Vagina (tissue), 2 donors: Measurements from ENCODE around the gene GPR52. TPM values are rescaled to one million over a fixed set of nuclear protein-coding genes. Genes with fewer than 3 reads are reported as not detected.

ENCODE experiments used
- DNase-seq, 2 donors: peaks; one replicate each; pipeline ENCODE4 v3.0.0-alpha.2; 2017; ENCODE audit errors: extremely low spot score in 2 of 2
- H3K27ac ChIP-seq: fragments of 200-600 bp; sonication (generic); one replicate; pipeline ENCODE4 v1.5.1; 2019
- H3K27me3 ChIP-seq: fragments of 200-600 bp; sonication (generic); one replicate; pipeline ENCODE4 v1.5.1; 2019
- H3K36me3 ChIP-seq, 2 donors: fragments of 200-600 bp; sonication (generic); one replicate each; pipeline ENCODE4 v1.5.1; 2017 to 2019
- H3K4me1 ChIP-seq: fragments of 200-600 bp; sonication (generic); one replicate; pipeline ENCODE4 v1.5.1; 2019
- H3K4me3 ChIP-seq, 2 donors: fragments of 200-600 bp; sonication (generic); 1 replicate in 1 of 2; 2 replicates in 1 of 2; pipeline ENCODE4 v1.5.1; 2016 to 2019
- H3K9me3 ChIP-seq: fragments of 200-600 bp; sonication (generic); one replicate; pipeline ENCODE4 v1.5.1; 2019
- CTCF ChIP-seq, 3 experiments: fragments of 450-650 bp in 2 of 3; fragments of 200-600 bp in 1 of 3; sonication (generic) in 1 of 3; IDR thresholded peaks; one replicate each; pipeline ENCODE4 v1.5.1; 2017 to 2019; ENCODE audit warnings: antibody characterized with exemption in 3 of 3, mild to moderate bottlenecking in 2 of 3, moderate library complexity in 2 of 3
- POLR2A ChIP-seq, 2 donors: fragments of 450-650 bp; IDR thresholded peaks; one replicate each; pipeline ENCODE4 v1.6.1; 2017; ENCODE audit warnings: antibody characterized with exemption in 2 of 2, mild to moderate bottlenecking in 2 of 2, moderate library complexity in 2 of 2
- POLR2AphosphoS5 ChIP-seq, 2 donors: sonication (generic); formaldehyde crosslinking; IDR thresholded peaks; one replicate each; pipeline ENCODE4 v1.9.0; 2017; ENCODE audit warnings: antibody characterized with exemption in 2 of 2, mild to moderate bottlenecking in 2 of 2, low read depth in 1 of 2; ENCODE audit not compliant: insufficient read depth in 1 of 2
- intact Hi-C: fragments of 100-400 bp; cut with DNase I; formaldehyde crosslinking; loops from one replicate; pipeline ENCODE4 v1.15.1; 2023
- total RNA-seq: library from RNA; depleted of rRNA; stranded (reverse); fragments of >200 nt; gene quantifications from one replicate; pipeline ENCODE4 v1.2.3, GENCODE V29; 2016

The GPR52 gene
- total RNA-seq, 1 donor from 2014 or later, result 2.7 TPM

GRCh38 chr1:174415506-174415905 lies 32.3 kb upstream of the GPR52 start:
- H3K27ac ChIP-seq, result no peak overlapping the region
- TF ChIP-seq CTCF (IDR thresholded peaks at IDR 0.05) (no peak), POLR2AphosphoS5 (IDR thresholded peaks at IDR 0.05; ENCODE audit: insufficient read depth in 1 of 2, low read depth in 1 of 2) (no peak), POLR2A (IDR thresholded peaks at IDR 0.05) (no peak)
- no peaks in the 10 kb centered on the region for H3K4me1 ChIP-seq
- no peak for DNase-seq
- intact Hi-C loops, result no loop called here
- no peaks in the 10 kb centered on the region for H3K27me3 ChIP-seq
- no peaks in the 10 kb centered on the region for H3K36me3 ChIP-seq
- no peak overlapping the region for H3K4me3 ChIP-seq
- H3K9me3 ChIP-seq, result no peaks in the 10 kb centered on the region

- no peaks in the 10 kb centered on the region for H3K9me3 ChIP-seq
- intact Hi-C loops, result no loop called here
- H3K36me3 ChIP-seq, result no peaks in the 10 kb centered on the region
- no peaks in the 10 kb centered on the region for H3K4me1 ChIP-seq
- H3K27ac ChIP-seq, result no peak overlapping the region
- H3K4me3 ChIP-seq, result no peak overlapping the region
- no peak for DNase-seq
- no peaks in the 10 kb centered on the region for H3K27me3 ChIP-seq
- TF ChIP-seq POLR2A (IDR thresholded peaks at IDR 0.05), result no peak
- no peak for TF ChIP-seq POLR2AphosphoS5 (IDR thresholded peaks at IDR 0.05; ENCODE audit: insufficient read depth in 1 of 2, low read depth in 1 of 2)
- TF ChIP-seq CTCF (IDR thresholded peaks at IDR 0.05), result no peak
These were observed 29.8 kb upstream of the GPR52 start for GRCh38 chr1:174417921-174418320.

- no peaks in the 10 kb centered on the region for H3K4me1 ChIP-seq
- DNase-seq, result no peak
- H3K27me3 ChIP-seq, result no peaks in the 10 kb centered on the region
- H3K36me3 ChIP-seq, result no peaks in the 10 kb centered on the region
- no peak overlapping the region for H3K4me3 ChIP-seq
- TF ChIP-seq CTCF (IDR thresholded peaks at IDR 0.05) (no peak), POLR2A (IDR thresholded peaks at IDR 0.05) (no peak), POLR2AphosphoS5 (IDR thresholded peaks at IDR 0.05; ENCODE audit: insufficient read depth in 1 of 2, low read depth in 1 of 2) (no peak)
- intact Hi-C loops, result no loop called here
- H3K9me3 ChIP-seq, result no peaks in the 10 kb centered on the region
- no peak overlapping the region for H3K27ac ChIP-seq
These were observed 22.6 kb upstream of the GPR52 start for GRCh38 chr1:174425121-174425520.

- no peak for TF ChIP-seq POLR2A (IDR thresholded peaks at IDR 0.05)
- TF ChIP-seq POLR2AphosphoS5 (IDR thresholded peaks at IDR 0.05; ENCODE audit: insufficient read depth in 1 of 2, low read depth in 1 of 2), result no peak
- TF ChIP-seq CTCF (IDR thresholded peaks at IDR 0.05), result no peak
- Histone ChIP-seq H3K36me3 (no peaks in the 10 kb centered on the region), H3K27ac (no peak overlapping the region), H3K4me3 (no peak overlapping the region), H3K9me3 (no peaks in the 10 kb centered on the region), H3K27me3 (no peaks in the 10 kb centered on the region), H3K4me1 (no peaks in the 10 kb centered on the region)
- no peak for DNase-seq
- intact Hi-C loops, result no loop called here
These were observed 21.6 kb upstream of the GPR52 start for GRCh38 chr1:174426153-174426552.

- TF ChIP-seq CTCF (IDR thresholded peaks at IDR 0.05), result no peak
- no peak for TF ChIP-seq POLR2AphosphoS5 (IDR thresholded peaks at IDR 0.05; ENCODE audit: insufficient read depth in 1 of 2, low read depth in 1 of 2)
- TF ChIP-seq POLR2A (IDR thresholded peaks at IDR 0.05), result no peak
These were observed 19.7 kb upstream of the GPR52 start for GRCh38 chr1:174428033-174428432.

More at GRCh38 chr1:174428033-174428432, 19.7 kb upstream of the GPR52 start:
- Histone ChIP-seq H3K4me3 (no peak overlapping the region), H3K27ac (no peak overlapping the region), H3K4me1 (no peaks in the 10 kb centered on the region), H3K36me3 (no peaks in the 10 kb centered on the region), H3K27me3 (no peaks in the 10 kb centered on the region), H3K9me3 (no peaks in the 10 kb centered on the region)
- no peak for DNase-seq
- intact Hi-C loops, result no loop called here
